HG03175 (cell line): ENCODE data around the gene KNDC1.
"Not testable (repeated sequence)": the region's sequence is repeated elsewhere in the genome, so short reads cannot be mapped to it uniquely, and the experiment has no call there.

Experiments
- ATAC-seq: cut with Tn5 transposase; IDR thresholded peaks from one replicate; pipeline ENCODE4 v1.9.1; 2021; ENCODE audit warnings: mild to moderate bottlenecking, moderate library complexity; ENCODE audit not compliant: unreplicated experiment

Gene KNDC1

DNA sequence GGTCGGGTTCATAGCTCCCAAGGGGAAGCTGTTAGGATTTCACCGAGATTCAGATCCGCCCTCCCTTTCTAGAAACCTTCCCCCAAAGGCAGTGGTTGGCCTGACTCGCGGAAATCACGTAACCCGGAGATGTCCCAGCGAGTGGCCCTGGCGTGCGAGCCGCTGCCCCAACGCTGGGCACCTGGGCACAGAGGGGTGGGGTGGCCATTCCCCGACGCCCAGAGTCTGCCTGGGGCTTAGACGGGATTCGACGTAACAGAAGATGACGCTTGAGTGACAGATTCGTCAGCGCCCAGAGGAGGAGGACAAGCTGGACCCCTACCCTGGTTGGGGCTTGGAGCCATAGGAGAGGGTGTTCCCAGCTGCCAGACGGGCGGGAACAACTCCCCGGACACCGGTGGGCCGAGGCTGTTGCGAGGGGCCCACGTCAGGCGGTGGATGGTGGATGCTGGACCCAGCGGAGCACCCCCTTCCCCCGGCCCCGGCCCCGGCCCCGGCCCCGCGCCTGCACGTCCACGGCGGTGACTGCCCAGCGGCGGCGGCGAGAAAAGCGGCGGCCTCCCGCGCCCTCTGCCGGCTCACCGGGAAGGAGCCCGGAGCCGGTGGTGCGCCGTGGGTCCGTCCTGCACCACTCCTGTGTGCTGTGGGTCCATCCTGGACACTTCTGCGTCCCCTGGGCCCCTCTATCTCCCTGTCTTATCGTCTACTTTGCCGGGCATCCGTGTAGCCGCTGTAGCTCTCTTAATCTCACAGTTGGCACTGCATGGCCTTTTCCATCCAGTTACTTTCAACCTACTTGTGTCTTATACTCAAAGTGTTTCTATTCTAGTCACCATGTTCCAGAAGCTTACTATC is 35.4 kb upstream of the KNDC1 start:
- no peak for ATAC-seq

DNA sequence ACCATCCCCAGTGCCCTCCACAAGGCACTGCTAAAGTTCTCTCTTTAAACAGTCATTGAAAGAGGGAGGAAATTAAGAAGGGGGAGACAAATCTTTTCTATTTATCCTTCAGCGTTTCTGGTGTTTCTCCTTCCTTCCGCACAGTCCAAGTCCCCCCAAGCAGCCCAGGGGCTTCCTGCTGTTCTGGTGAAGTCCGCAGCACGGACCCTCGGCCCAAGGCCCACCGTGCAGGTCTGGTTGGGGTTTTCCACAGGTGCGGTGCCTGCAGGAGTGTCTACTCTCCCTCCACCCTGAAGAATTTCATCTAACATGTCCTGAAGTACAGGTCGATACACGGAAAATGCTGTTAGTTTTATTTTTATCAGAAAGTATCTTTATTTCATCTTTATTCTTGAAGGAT is 34.1 kb upstream of the KNDC1 start:
- ATAC-seq, result no peak

- no peak for ATAC-seq
These were observed 33.4 kb upstream of the KNDC1 start for GRCh38 chr10:133126431-133127290.

DNA sequence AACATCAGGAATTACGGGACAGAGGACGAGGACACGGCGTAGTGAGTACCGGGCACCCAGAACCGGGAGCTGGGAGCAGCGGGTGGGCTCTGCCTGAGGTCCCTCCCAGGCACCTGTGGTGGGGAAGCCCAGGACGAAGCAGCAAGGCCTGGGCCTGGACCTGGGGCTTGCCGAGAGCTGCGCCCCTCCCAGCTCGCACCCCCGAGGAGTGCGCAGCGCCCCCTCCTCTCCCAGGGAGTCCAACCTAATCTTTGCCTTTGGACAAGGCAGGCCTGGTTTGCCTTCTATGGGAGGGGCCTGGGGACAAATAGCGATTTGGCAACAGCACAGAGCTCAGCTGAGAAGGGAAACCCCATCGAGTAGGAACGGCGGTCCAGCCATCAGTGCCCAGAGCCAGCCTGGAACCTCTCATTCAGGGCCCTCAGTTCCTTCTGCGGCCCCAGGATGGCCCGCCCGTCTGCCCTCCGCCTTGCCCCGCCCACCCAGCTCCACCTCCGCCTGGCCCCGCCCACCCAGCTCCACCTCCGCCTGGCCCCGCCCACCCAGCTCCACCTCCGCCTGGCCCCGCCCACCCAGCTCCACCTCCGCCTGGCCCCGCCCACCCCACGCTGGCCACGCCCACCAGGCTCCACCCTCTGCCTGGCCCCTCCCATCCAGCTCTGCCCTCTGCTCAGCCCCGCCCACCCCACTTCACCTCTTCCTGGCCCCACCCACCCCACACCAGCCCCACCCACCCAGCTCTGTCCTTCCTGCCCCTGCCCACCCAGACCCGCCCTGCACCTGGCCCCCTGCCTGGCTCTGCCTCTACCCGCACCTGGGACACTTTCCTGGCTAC is 32.5 kb upstream of the KNDC1 start:
- no peak for ATAC-seq

GRCh38 chr10:133128126-133129070 is 31.6 kb upstream of the KNDC1 start:
- ATAC-seq, result no peak

DNA sequence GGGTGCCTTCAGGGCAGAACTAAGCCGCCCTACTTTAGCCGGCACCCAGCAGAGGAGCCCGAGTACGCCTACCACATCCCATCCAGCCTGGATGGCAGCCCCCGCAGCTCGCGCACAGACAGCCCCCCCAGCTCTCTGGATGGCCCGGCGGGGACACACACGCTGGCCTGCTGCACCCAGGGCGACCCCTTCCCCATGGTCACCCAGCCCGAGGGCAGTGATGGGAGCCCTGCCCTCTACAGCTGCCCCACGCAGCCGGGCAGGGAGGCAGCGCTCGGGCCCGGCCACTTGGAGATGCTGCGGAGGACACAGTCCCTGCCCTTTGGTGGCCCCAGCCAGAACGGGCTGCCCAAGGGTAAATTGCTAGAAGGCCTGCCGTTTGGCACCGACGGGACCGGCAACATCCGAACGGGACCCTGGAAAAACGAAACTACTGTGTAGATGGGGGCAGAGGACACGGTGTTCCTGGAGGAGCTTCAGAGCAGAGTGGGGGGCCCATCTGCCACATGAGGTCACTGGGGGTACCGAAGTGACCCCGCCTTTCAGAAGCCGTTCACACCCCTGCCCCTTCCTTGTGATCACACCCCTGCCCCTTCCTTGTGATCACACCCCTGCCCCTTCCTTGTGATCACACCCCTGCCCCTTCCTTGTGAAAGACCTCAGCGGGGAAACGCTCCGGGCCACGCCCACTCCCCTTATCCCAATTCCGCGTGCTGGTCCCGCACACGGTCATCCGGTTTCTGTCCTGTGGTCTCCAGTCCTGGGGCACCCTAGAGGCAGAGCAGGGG is 30.8 kb upstream of the KNDC1 start:
- ATAC-seq, result no peak

GRCh38 chr10:133129859-133130495 is 30.0 kb upstream of the KNDC1 start:
- ATAC-seq, result no peak

GRCh38 chr10:133130602-133131001 is 29.4 kb upstream of the KNDC1 start:
- no peak for ATAC-seq

DNA sequence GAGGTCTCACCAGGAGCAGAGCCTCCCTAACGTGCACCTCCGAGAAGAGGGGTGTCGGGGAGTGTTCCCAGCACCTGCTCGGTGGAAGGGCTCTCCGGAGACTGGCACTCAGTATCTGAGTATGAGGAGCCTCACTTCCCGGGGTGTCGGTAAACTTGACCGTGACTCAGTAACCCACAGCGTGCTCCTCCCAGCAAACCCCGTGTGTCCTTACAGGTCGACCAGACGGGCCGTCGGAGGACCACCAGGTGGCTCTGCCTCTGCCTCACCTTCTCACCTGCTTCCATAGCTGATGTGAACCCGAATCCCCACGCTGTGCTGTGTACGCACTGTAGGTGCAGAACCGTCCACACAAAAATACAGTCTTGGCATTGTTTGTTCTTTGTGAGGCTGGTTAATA is 29.0 kb upstream of the KNDC1 start:
- no peak for ATAC-seq

DNA sequence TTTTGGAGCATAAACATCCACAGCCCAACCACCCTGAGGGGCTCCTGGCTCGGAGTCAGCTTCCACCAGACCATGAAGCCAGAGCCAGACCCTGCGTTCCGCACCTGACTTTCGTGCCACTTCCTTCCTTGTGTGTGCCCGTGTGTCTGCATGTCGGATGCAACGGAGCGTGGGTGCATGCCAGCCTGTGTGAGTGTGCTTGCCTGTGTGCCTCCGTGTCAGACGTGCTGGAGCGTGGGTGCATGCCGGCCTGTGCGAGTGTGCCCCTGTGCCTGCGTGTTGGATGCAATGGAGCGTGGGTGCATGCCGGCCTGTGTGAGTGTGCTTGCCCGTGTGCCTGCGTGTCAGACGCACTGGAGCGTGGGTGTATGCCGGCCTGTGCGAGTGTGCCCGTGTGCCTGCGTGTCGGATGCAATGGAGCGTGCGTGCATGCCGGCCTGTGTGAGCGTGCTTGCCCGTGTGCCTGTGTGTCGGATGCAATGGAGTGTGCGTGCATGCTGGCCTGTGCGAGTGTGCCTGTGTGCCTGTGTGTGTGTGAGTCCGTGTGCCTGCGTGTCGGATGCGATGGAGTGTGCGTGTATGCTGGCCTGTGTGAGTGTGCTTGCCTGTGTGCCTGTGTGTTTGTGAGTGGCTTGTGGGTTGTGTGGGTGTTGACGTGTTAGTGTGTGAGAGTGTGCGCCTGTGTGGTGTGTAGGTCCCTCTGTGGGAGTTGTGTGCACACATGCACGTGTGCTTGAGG is 28.1 kb upstream of the KNDC1 start:
- no peak for ATAC-seq

DNA sequence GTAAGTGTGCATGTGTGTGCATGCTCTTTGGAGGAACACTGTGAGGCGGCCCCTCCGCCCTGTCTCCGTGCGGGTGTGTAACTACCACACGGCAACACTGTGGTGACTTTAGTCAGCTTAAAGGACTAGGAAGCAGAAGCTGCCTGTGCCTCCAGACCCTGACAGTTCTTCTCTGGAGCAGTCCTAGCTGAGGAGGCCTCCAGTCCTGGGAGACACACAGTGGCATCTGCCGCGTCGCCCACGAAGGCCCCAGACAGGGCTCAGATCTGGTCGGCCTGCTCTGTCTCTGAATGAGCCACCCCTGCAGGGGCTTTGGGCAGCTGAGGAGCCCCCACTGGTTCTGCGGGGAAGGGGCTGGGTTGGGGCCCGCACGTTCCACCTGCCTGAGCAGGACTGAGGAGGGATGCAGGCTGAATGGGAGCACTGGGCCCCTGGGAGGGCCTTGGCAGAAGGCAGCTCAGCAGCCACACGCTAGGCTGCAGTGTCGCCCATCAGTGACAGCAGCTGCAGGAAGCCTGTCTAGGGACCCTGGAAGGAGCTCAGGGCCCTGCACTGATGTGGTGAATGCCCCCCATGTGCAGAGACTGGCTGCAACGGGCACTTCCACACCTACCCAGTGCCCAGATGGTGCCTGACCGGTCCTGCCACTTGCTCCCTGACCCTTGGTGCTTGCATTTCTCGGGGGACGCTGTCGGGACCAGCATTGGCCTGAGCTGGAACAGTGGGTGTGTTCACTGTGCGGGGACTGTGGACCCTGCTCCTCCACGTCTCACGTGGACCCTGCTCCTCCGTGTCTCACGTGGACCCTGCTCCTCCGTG is 27.3 kb upstream of the KNDC1 start:
- ATAC-seq, result no peak

DNA sequence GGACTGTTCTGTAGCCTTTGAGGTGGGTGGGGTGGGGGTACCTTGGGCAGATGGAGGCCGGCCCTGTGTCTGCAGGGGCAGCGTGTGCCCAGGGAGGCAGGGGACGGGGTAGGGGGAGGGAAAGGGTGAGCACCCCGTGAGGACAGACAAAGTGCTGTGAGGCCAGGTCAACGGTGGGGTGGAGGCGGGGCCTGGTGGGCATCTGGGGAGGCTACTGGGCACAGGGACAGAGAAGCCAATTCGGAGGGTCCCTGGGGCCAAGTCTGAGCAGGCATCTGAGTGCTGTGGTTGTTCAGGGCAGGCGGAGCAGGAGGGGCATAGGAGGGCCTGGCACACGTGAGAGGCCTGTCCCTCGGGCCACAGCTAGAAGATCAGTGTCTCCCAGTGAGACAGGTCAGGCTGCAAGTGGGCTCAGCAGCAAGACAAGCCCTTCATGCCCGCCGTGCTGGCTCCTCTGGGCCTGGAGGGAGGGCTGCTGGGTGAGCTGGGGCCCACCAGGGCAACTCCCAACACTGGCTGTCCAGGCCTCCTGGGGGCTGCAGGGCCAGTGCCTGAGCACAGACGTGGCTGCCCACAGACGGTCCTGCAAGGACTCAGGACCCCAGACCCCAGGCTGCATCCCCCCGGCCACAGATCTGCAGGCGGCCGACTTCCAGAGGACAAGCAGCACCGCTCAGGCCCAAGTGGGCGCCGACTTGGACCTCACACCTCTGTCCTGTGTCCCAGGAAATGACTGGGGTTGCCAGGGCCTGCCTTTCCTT is 26.4 kb upstream of the KNDC1 start:
- ATAC-seq, result no peak

DNA sequence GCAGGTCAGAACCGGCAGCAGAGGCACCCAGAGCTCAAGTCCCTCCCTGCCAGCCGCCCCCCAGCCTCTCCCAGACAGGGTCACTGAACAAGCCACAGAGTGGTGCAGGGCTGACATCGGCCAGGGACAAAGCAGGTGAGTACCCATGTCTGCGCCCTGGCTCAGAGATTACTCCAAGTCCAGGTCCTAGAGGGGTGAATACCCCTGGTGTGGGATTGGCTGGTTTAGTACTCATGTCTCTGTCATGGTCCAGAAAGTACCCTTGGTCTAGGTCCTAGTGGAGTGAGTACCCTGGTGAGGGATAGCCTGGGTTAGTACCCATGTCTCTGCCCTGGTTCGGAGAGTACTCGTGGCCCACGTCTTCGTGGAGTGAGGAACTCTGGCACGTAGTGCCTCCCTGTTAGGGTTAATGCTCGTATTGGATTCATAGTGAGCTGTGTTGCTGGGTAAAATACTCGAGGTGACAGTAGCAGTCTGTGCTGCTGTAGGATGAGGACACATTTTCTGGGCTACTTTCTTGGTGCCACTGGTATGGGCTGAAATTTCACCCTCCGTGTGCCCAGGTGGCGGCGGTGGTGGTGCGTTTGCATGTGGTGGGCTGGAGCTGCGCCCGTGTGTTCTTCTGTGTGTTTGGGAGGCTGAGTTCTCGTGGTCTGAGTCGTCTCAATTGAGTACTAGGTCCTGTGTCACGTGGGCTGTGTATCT is 25.5 kb upstream of the KNDC1 start:
- ATAC-seq, result no peak

DNA sequence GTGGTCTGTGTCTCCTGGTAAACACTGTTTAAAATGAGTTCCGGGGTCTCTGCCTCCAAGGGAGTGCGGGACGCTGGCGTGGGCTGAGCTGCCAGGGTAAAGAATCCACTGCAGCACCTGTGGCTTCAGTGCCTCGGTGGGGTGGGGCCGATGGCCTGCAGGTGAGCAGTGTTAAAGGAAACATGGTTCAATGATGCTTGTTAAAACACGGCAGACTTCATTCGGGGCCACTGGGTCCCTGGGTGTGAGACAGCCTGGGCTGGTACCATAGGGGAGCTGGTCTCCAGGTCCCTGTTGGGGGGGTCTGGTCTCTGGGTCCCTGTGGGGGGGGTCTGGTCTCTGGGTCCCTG is 24.9 kb upstream of the KNDC1 start:
- no peak for ATAC-seq

- ATAC-seq, result not testable (repeated sequence)
These were observed 22.4 kb upstream of the KNDC1 start for GRCh38 chr10:133137486-133138145.
